GM23338 (cell line): Measurements from ENCODE around the gene EXOC4.

ENCODE experiments used
- CREB1 ChIP-seq: fragments of 250-450 bp; sonication (Bioruptor Pico); IDR thresholded peaks from 2 replicates; pipeline ENCODE4 v1.5.0; 2020; ENCODE audit warnings: low read depth, mild to moderate bottlenecking, moderate library complexity
- CTCF ChIP-seq, 2 experiments: fragments of 200-600 bp in 1 of 2; sonication (generic) in 1 of 2; conservative IDR thresholded peaks; 2 replicates each; pipeline versions ENCODE4 v1.5.1 to v1.6.1; 2016 to 2017; ENCODE audit warnings: antibody characterized with exemption in 2 of 2, low read depth in 2 of 2, mild to moderate bottlenecking in 2 of 2, moderate library complexity in 1 of 2
- EZH2 ChIP-seq: fragments of 200-600 bp; sonication (generic); IDR thresholded peaks from one replicate; pipeline ENCODE4 v1.8.0; 2017; ENCODE audit warnings: antibody characterized with exemption, mild to moderate bottlenecking, low read depth; ENCODE audit not compliant: unreplicated experiment
- EZH2phosphoT487 ChIP-seq: fragments of 200-600 bp; sonication (generic); IDR thresholded peaks from one replicate; pipeline ENCODE4 v1.8.1; 2018; ENCODE audit warnings: antibody characterized with exemption; ENCODE audit not compliant: unreplicated experiment
- JUNB ChIP-seq: IDR thresholded peaks from one replicate; pipeline ENCODE4 v1.6.1; 2016; ENCODE audit warnings: antibody characterized with exemption; ENCODE audit not compliant: unreplicated experiment
- NANOG ChIP-seq: IDR thresholded peaks from 2 replicates; pipeline ENCODE4 v1.6.1; 2016; ENCODE audit warnings: antibody characterized with exemption, borderline replicate concordance
- POLR2AphosphoS5 ChIP-seq: IDR thresholded peaks from 2 replicates; pipeline ENCODE4 v1.6.1; 2016; ENCODE audit warnings: antibody characterized with exemption, low read depth
- STAT1 ChIP-seq: IDR thresholded peaks from one replicate; pipeline ENCODE4 v1.6.1; 2016; ENCODE audit warnings: antibody characterized with exemption; ENCODE audit not compliant: unreplicated experiment
- ZNF114 ChIP-seq: fragments of 250-450 bp; sonication (Bioruptor Pico); IDR thresholded peaks from 2 replicates; pipeline ENCODE4 v1.5.0; 2020; ENCODE audit warnings: mild to moderate bottlenecking, moderate library complexity
- TF ChIP-seq, protein P1 (sequence below): IDR thresholded peaks from one replicate; pipeline ENCODE4 v1.6.1; 2018; ENCODE audit warnings: antibody characterized with exemption; ENCODE audit not compliant: unreplicated experiment
- TF ChIP-seq, protein P2 (sequence below): IDR thresholded peaks from 2 replicates; pipeline ENCODE4 v1.6.1; 2016; ENCODE audit warnings: antibody characterized with exemption

DNA sequence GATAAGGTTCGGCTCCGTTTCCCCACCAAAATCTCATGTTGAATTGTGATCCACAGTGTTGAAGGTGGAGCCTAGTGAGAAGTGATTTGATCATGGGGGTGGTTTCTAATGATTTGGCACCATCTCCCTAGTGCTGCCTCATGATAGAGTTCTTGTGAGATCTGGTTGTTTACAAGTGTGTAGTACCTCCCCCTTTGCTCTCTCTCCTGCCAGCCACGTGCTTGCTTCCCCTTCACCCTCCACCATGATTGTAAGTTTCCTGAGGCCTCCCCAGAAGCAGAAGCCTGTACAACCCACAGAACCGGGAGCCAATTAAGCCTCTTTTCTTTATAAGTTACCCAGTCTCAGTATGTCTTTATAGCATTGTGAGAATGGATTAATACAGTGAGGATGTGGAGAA, 862.1 kb downstream of the EXOC4 start:
- no peak for TF ChIP-seq CTCF (conservative IDR thresholded peaks at IDR 0.05; ENCODE audit: low read depth in 2 of 2)
- TF ChIP-seq, protein P1, sequence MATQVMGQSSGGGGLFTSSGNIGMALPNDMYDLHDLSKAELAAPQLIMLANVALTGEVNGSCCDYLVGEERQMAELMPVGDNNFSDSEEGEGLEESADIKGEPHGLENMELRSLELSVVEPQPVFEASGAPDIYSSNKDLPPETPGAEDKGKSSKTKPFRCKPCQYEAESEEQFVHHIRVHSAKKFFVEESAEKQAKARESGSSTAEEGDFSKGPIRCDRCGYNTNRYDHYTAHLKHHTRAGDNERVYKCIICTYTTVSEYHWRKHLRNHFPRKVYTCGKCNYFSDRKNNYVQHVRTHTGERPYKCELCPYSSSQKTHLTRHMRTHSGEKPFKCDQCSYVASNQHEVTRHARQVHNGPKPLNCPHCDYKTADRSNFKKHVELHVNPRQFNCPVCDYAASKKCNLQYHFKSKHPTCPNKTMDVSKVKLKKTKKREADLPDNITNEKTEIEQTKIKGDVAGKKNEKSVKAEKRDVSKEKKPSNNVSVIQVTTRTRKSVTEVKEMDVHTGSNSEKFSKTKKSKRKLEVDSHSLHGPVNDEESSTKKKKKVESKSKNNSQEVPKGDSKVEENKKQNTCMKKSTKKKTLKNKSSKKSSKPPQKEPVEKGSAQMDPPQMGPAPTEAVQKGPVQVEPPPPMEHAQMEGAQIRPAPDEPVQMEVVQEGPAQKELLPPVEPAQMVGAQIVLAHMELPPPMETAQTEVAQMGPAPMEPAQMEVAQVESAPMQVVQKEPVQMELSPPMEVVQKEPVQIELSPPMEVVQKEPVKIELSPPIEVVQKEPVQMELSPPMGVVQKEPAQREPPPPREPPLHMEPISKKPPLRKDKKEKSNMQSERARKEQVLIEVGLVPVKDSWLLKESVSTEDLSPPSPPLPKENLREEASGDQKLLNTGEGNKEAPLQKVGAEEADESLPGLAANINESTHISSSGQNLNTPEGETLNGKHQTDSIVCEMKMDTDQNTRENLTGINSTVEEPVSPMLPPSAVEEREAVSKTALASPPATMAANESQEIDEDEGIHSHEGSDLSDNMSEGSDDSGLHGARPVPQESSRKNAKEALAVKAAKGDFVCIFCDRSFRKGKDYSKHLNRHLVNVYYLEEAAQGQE = no peak
- TF ChIP-seq EZH2 = no peak
- no peak for TF ChIP-seq POLR2AphosphoS5
- TF ChIP-seq JUNB = no peak
- no peak for TF ChIP-seq NANOG
- TF ChIP-seq ZNF114 (CRISPR knock-in tag) = no peak
- TF ChIP-seq CREB1 (CRISPR knock-in tag) = no peak
- TF ChIP-seq STAT1 = no peak
- TF ChIP-seq EZH2phosphoT487 = no peak
- TF ChIP-seq, protein P2, sequence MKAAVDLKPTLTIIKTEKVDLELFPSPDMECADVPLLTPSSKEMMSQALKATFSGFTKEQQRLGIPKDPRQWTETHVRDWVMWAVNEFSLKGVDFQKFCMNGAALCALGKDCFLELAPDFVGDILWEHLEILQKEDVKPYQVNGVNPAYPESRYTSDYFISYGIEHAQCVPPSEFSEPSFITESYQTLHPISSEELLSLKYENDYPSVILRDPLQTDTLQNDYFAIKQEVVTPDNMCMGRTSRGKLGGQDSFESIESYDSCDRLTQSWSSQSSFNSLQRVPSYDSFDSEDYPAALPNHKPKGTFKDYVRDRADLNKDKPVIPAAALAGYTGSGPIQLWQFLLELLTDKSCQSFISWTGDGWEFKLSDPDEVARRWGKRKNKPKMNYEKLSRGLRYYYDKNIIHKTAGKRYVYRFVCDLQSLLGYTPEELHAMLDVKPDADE = no peak
